CD14-positive monocyte (primary cell): Measurements from ENCODE around the gene ITGA11. TPM values are rescaled to one million over a fixed set of nuclear protein-coding genes. Genes with fewer than 3 reads are reported as not detected.

Experiments
- DNase-seq, 3 donors: peaks; one replicate each; pipeline ENCODE4 v3.0.0-alpha.2; 2011 to 2022
- H2AFZ ChIP-seq: 2 replicates; pipeline ENCODE4 v1.6.0; 2012; ENCODE audit warnings: mild to moderate bottlenecking, low read depth, low read length, inconsistent platforms; ENCODE audit not compliant: insufficient read depth, poor library complexity, severe bottlenecking
- H3K27ac ChIP-seq, 2 donors: 1 replicate in 1 of 2; 2 replicates in 1 of 2; pipeline ENCODE4 v1.5.1; 2012 to 2013; ENCODE audit warnings: low read length in 2 of 2, control low read depth in 1 of 2, inconsistent platforms in 1 of 2, low read depth in 1 of 2, mild to moderate bottlenecking in 1 of 2
- H3K27me3 ChIP-seq, 2 donors: one replicate each; pipeline versions ENCODE4 v1.6.0 to v1.6.1; 2011 to 2013; ENCODE audit warnings: low read length in 2 of 2; ENCODE audit not compliant: control insufficient read depth in 2 of 2, insufficient read depth in 2 of 2
- H3K36me3 ChIP-seq, 2 donors: replicated peaks in 1 of 2; 1 replicate in 1 of 2; 2 replicates in 1 of 2; pipeline versions ENCODE4 v1.5.1 to v1.6.1; 2012 to 2013; ENCODE audit warnings: low read length in 2 of 2, control low read depth in 1 of 2, inconsistent platforms in 1 of 2, mild to moderate bottlenecking in 1 of 2; ENCODE audit not compliant: insufficient read depth in 2 of 2, control insufficient read depth in 1 of 2
- H3K4me1 ChIP-seq, 2 donors: 1 replicate in 1 of 2; 2 replicates in 1 of 2; pipeline versions ENCODE4 v1.5.1 to v1.6.1; 2012 to 2013; ENCODE audit warnings: low read length in 2 of 2, control low read depth in 1 of 2, inconsistent platforms in 1 of 2, mild to moderate bottlenecking in 1 of 2, moderate library complexity in 1 of 2; ENCODE audit not compliant: insufficient read depth in 2 of 2, control insufficient read depth in 1 of 2
- H3K4me2 ChIP-seq: replicated peaks from 2 replicates; pipeline ENCODE3; 2012; ENCODE audit warnings: low read length, moderate library complexity, mild to moderate bottlenecking; ENCODE audit not compliant: poor library complexity, severe bottlenecking; ENCODE audit errors: extremely low read depth
- H3K4me3 ChIP-seq, 3 experiments: fragments of 200-600 bp in 1 of 3; sonication (generic) in 1 of 3; replicated peaks in 1 of 3; 1 replicate in 2 of 3; 2 replicates in 1 of 3; pipeline ENCODE4 v1.5.1; 2011 to 2013; ENCODE audit warnings: low read length in 3 of 3, mild to moderate bottlenecking in 3 of 3, control low read depth in 2 of 3, low read depth in 2 of 3, inconsistent platforms in 1 of 3, moderate library complexity in 1 of 3
- H3K79me2 ChIP-seq: 2 replicates; pipeline ENCODE4 v1.6.0; 2012; ENCODE audit warnings: mild to moderate bottlenecking, control low read depth, inconsistent platforms, low read length, moderate library complexity; ENCODE audit not compliant: insufficient read depth
- H3K9ac ChIP-seq: 2 replicates; pipeline ENCODE4 v1.6.0; 2017; ENCODE audit warnings: low read length, mild to moderate bottlenecking; ENCODE audit not compliant: insufficient read depth, poor library complexity, severe bottlenecking
- H3K9me3 ChIP-seq, 2 donors: replicated peaks in 1 of 2; 1 replicate in 1 of 2; 2 replicates in 1 of 2; pipeline versions ENCODE4 v1.5.1 to v1.6.1; 2012 to 2013; ENCODE audit warnings: low read length in 2 of 2, control low read depth in 1 of 2; ENCODE audit not compliant: control insufficient read depth in 1 of 2, insufficient read depth in 1 of 2
- H4K20me1 ChIP-seq: 2 replicates; pipeline ENCODE4 v1.6.0; 2012; ENCODE audit warnings: mild to moderate bottlenecking, low read length, control low read depth, moderate library complexity; ENCODE audit not compliant: insufficient read depth
- H3K27ac Mint-ChIP-seq, 7 donors: one replicate each; pipeline ENCODE4 v1.8.0; 2020; ENCODE audit warnings: mild to moderate bottlenecking in 7 of 7, mixed read lengths in 7 of 7, moderate library complexity in 6 of 7, inconsistent platforms in 2 of 7
- H3K27me3 Mint-ChIP-seq, 3 donors: one replicate each; pipeline ENCODE4 v1.8.0; 2021 to 2022; ENCODE audit warnings: low read depth in 3 of 3, mild to moderate bottlenecking in 3 of 3, mixed read lengths in 3 of 3, moderate library complexity in 3 of 3, inconsistent platforms in 1 of 3
- H3K36me3 Mint-ChIP-seq, 2 donors: one replicate each; pipeline ENCODE4 v1.8.0; 2020; ENCODE audit warnings: mixed read lengths in 2 of 2, inconsistent platforms in 1 of 2, mild to moderate bottlenecking in 1 of 2
- H3K4me1 Mint-ChIP-seq: one replicate; pipeline ENCODE4 v1.8.0; 2020; ENCODE audit warnings: mild to moderate bottlenecking, mixed read lengths
- H3K4me3 Mint-ChIP-seq, 2 donors: one replicate each; pipeline ENCODE4 v1.8.0; 2020; ENCODE audit warnings: mild to moderate bottlenecking in 2 of 2, mixed read lengths in 2 of 2, moderate library complexity in 1 of 2
- H3K9me3 Mint-ChIP-seq, 7 donors: one replicate each; pipeline ENCODE4 v1.8.0; 2020 to 2022; ENCODE audit warnings: mixed read lengths in 7 of 7, mild to moderate bottlenecking in 6 of 7, moderate library complexity in 6 of 7, inconsistent platforms in 2 of 7
- WGBS: methylation state at CpG from one replicate; pipeline ENCODE4 v1.1.5; 2013; ENCODE audit warnings: missing lambda C conversion rate; ENCODE audit not compliant: insufficient coverage; 5-methylcytosine and 5-hydroxymethylcytosine counted together
- intact Hi-C, 2 donors: fragments of 100-400 bp; cut with micrococcal nuclease; formaldehyde crosslinking; loops; one replicate each; pipeline versions ENCODE4 v1.15.0 to v1.15.1; 2023
- polyA plus RNA-seq, 3 donors: library from polyadenylated mRNA; depleted of rRNA in 1 of 3; unstranded in 2 of 3; stranded (reverse) in 1 of 3; fragments of 300-500 nt in 2 of 3; fragments of >200 nt in 1 of 3; fragmentation: Illumina TruSeq in 2 of 3; gene quantifications; 1 replicate in 2 of 3; 2 replicates in 1 of 3; pipeline ENCODE4 v1.2.3, GENCODE V29; 2012 to 2021
- TF ChIP-seq, protein P1 (sequence below): fragments of 200-600 bp; IDR thresholded peaks from one replicate; pipeline ENCODE4 v1.8.0; 2022; ENCODE audit warnings: antibody characterized with exemption, mild to moderate bottlenecking

ITGA11 gene
- polyA plus RNA-seq, 3 donors, result under 0.01 to 0.01 TPM; not detected in 1

DNA sequence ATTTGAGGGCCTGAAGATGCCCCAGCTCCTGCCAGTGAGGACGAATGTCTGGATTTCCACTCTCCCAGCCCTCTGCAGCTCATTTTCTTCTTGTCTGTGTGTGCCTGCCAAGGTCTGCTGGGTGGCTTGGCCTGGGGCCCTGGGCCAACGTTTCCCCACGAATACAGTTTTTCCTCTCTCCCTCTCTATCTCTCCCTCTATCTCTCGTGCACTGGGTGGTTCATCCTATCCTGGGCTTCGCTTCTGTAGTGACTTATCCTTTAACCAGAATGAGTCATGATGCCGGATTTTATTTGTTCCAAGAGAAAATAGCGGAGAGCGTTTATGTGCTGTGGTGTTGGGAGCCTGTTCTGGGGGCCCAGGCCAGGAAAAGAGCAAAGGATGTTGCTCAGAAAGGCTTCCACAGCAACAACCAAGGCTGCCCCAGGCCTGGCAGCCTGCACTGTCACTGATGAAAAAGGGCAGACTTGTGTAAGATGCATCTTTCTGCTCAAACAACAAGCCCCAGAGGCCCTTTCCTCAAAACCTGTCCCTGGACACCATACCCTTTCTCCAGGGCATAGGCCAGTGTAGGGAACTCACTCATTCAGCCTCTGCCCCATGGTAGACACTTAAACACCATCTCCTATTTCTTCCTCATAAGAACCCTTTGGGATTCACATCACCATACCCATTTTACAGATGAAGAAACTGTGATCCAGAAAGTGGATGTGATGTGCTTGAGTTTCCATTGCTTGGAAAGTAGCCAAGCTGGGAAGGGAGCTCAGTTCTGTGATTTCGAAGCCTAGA is 47.3 kb downstream of the ITGA11 start:
- no peak for DNase-seq
- intact Hi-C loops, result loop anchor here (5.0 kb wide), 2 partner anchors 77 to 132 kb away; no protein-coding TSS in a partner anchor
- Histone ChIP-seq H3K9ac (no peak overlapping the region), H3K4me1 (no peaks in the 10 kb centered on the region), H3K27ac (no peak overlapping the region), H3K4me2 (no peak overlapping the region), H3K36me3 (no peaks in the 10 kb centered on the region), H3K27me3 (no peaks in the 10 kb centered on the region), H4K20me1 (no peaks in the 10 kb centered on the region), H3K79me2 (no peaks in the 10 kb centered on the region), H3K9me3 (no peaks in the 10 kb centered on the region), H3K4me3 (no peak overlapping the region), H2AFZ (no peak overlapping the region)
- peaks cover 4% of the 10 kb centered on the region for H3K4me1 Mint-ChIP-seq
- 86% methylated on average over 9 of the region's 9 CpGs for WGBS
- H3K36me3 Mint-ChIP-seq, result no peaks in the 10 kb centered on the region
- H3K4me3 Mint-ChIP-seq, result no peak overlapping the region
- TF ChIP-seq, protein P1, sequence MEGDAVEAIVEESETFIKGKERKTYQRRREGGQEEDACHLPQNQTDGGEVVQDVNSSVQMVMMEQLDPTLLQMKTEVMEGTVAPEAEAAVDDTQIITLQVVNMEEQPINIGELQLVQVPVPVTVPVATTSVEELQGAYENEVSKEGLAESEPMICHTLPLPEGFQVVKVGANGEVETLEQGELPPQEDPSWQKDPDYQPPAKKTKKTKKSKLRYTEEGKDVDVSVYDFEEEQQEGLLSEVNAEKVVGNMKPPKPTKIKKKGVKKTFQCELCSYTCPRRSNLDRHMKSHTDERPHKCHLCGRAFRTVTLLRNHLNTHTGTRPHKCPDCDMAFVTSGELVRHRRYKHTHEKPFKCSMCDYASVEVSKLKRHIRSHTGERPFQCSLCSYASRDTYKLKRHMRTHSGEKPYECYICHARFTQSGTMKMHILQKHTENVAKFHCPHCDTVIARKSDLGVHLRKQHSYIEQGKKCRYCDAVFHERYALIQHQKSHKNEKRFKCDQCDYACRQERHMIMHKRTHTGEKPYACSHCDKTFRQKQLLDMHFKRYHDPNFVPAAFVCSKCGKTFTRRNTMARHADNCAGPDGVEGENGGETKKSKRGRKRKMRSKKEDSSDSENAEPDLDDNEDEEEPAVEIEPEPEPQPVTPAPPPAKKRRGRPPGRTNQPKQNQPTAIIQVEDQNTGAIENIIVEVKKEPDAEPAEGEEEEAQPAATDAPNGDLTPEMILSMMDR, result no peak
- peaks cover 2 to 5% (median 3%) of the 10 kb centered on the region in 3 donors for H3K27me3 Mint-ChIP-seq
- H3K27ac Mint-ChIP-seq, result no peak overlapping the region
- peaks cover 0 to 3% (median 0%) of the 10 kb centered on the region in 7 donors for H3K9me3 Mint-ChIP-seq

DNA sequence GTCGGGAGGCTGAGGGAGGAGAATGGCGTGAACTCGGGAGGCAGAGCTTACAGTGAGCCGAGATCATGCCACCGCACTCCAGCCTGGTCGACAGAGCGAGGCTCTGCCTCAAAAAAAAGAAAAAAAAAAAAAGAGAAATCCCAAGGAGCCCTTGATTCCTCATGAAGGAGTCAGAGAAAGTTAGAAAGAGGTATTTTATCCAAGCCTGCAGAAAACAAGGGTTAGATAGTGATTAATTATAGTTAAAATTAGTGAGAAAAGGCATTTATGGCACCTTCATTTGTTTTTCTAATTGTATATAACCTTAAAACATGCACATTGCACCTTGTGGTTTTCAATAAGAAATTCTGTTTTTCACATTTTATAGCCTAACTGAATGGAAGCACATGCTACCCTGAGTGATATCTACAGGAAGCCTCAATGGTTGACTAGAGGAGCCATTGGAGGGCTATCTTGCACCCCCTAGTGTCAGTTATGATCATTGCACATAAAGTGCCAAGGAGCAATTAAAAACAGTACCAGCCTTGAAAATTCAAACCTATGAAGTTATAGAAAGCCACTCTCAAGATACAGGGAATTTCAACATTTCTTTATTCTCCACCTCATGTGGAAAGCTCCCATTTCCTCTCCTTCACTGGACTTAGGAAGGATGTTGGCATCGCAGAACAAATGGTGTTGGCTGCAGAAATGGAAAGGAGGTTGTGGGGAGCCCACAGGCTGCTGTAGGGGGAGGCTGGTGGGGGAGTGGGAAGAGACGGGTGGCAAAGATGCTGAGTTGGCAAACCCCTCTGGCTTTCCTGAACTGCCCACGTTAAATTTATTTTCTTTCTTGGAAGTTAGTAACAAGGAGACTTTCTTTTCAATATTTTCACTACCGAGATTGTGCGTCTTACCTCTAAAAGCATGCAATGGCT is 48.5 kb downstream of the ITGA11 start:
- H4K20me1 ChIP-seq, result no peaks in the 10 kb centered on the region

More for the DNA sequence above, 48.5 kb downstream of the ITGA11 start:
- Histone ChIP-seq H3K36me3 (no peaks in the 10 kb centered on the region), H3K9me3 (no peaks in the 10 kb centered on the region), H3K4me1 (no peaks in the 10 kb centered on the region), H3K27me3 (no peaks in the 10 kb centered on the region), H3K27ac (no peak overlapping the region), H3K4me3 (no peak overlapping the region), H3K4me2 (no peak overlapping the region), H3K9ac (no peak overlapping the region), H3K79me2 (no peaks in the 10 kb centered on the region), H2AFZ (no peak overlapping the region)
- DNase-seq, result peak; percentile 41 to 70 (median 60)
- Mint-ChIP-seq H3K36me3 (no peaks in the 10 kb centered on the region), H3K27me3 (peaks cover 2 to 5% (median 3%) of the 10 kb centered on the region in 3 donors), H3K4me3 (no peak overlapping the region), H3K27ac (no peak overlapping the region), H3K4me1 (peaks cover 4% of the 10 kb centered on the region), H3K9me3 (peaks cover 0 to 3% (median 0%) of the 10 kb centered on the region in 7 donors)
- intact Hi-C loops, result loop anchor here (1.0 to 5.0 kb wide), 3 partner anchors 76 to 131 kb away; no protein-coding TSS in a partner anchor
- 100% methylated on average over 6 of the region's 12 CpGs for WGBS
- TF ChIP-seq, protein P1, result peak; percentile 84
